ENCODE measurements around the gene HSPB8.

DNA sequence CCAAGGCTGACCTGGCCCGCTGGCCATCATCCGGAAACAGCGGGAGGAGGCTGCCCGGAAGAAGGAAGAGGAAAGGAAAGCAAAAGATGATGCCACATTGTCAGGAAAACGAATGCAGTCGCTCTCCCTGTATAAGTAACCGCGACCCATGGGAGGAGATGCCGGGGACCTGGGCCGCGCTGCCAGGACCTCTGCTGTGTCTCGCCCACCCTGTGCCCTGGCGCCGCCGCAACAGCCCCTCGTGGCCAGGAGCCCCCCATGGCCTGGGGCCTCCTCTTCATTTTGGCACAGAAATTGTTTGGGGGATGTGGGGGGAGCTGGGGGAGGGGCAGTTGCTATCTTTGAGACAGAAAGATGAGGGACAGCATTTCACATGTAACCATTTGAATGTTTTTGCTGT lies 16.5 kb downstream of the HSPB8 start:
- TF ChIP-seq, protein P1, sequence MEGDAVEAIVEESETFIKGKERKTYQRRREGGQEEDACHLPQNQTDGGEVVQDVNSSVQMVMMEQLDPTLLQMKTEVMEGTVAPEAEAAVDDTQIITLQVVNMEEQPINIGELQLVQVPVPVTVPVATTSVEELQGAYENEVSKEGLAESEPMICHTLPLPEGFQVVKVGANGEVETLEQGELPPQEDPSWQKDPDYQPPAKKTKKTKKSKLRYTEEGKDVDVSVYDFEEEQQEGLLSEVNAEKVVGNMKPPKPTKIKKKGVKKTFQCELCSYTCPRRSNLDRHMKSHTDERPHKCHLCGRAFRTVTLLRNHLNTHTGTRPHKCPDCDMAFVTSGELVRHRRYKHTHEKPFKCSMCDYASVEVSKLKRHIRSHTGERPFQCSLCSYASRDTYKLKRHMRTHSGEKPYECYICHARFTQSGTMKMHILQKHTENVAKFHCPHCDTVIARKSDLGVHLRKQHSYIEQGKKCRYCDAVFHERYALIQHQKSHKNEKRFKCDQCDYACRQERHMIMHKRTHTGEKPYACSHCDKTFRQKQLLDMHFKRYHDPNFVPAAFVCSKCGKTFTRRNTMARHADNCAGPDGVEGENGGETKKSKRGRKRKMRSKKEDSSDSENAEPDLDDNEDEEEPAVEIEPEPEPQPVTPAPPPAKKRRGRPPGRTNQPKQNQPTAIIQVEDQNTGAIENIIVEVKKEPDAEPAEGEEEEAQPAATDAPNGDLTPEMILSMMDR (IDR thresholded peaks at IDR 0.05): no peak
- TF ChIP-seq POLR2A (IDR thresholded peaks at IDR 0.05): no peak

All from right lobe of liver (tissue), 4 donors.